ENCODE results near the gene FIBCD1. TPM values are rescaled to one million over a fixed set of nuclear protein-coding genes. Genes with fewer than 3 reads are reported as not detected.

Gene FIBCD1
- total and polyA plus RNA-seq, 2 experiments from 2014 or later: 4.4 to 5.6 TPM

DNA sequence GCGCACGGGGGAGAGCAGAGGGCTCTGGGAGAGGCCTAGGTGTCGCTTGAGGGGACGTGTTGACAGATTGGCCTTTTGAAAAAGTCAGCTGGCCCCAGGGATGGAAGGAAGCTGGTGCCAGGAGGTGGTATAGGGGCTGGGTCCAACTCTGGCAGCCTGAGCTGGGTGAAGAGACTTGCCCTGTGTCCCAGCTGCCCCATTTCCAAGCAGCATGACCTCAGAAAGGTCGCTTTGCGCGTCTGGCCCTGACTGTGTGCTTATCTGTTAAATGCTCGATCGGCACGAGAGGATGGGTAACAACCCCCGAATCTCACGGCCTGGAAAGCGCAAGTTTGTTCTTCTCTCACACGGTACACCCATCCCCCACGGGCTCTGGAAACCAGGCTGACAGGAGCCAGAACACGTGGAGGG is 38.8 kb upstream of the FIBCD1 start:
- TF ChIP-seq NANOG (IDR thresholded peaks at IDR 0.05; ENCODE audit: borderline replicate concordance) (no peak), EZH2phosphoT487 (IDR thresholded peaks at IDR 0.05; ENCODE audit: unreplicated experiment) (no peak), STAT1 (IDR thresholded peaks at IDR 0.05; ENCODE audit: unreplicated experiment) (no peak), POLR2AphosphoS5 (IDR thresholded peaks at IDR 0.05; ENCODE audit: low read depth) (no peak)
- no peaks in the 10 kb centered on the region for H3K9me2 ChIP-seq (ENCODE audit: insufficient read depth)
- H3K36me3 ChIP-seq (ENCODE audit: insufficient read depth): no peaks in the 10 kb centered on the region
- DNase-seq (ENCODE audit: low spot score): no peak
- no peak overlapping the region for H3K4me3 ChIP-seq
- peaks cover 9% of the 10 kb centered on the region; the same call in 2 of the 3 replicates for H3K4me1 Mint-ChIP-seq
- no peaks in the 10 kb centered on the region for H3K79me2 ChIP-seq (replicated peaks; ENCODE audit: insufficient read depth)
- no peaks in the 10 kb centered on the region for H3K27me3 ChIP-seq (ENCODE audit: insufficient read depth)
- H3K4me2 ChIP-seq: no peak overlapping the region
- H3K27ac Mint-ChIP-seq: no peak overlapping the region
- no peak overlapping the region for H3K4me3 Mint-ChIP-seq
- H3K36me3 Mint-ChIP-seq (ENCODE audit: low read depth): no peaks in the 10 kb centered on the region
- no peak overlapping the region for H3K27ac ChIP-seq (ENCODE audit: low read depth)
- no peaks in the 10 kb centered on the region for H3F3A ChIP-seq (replicated peaks; ENCODE audit: low read depth)
- no peaks in the 10 kb centered on the region for H3K4me1 ChIP-seq (ENCODE audit: insufficient read depth)
- no peak overlapping the region; the same call in 1 of the 2 replicates for H2AFZ ChIP-seq
- no peak for ATAC-seq
- no peaks in the 10 kb centered on the region for H3K9me3 Mint-ChIP-seq
- no peaks in the 10 kb centered on the region for H4K20me1 ChIP-seq (replicated peaks; ENCODE audit: insufficient read depth)
- H3K27me3 Mint-ChIP-seq (ENCODE audit: insufficient read depth, low read depth, poor library complexity): peaks cover 4% of the 10 kb centered on the region

DNA sequence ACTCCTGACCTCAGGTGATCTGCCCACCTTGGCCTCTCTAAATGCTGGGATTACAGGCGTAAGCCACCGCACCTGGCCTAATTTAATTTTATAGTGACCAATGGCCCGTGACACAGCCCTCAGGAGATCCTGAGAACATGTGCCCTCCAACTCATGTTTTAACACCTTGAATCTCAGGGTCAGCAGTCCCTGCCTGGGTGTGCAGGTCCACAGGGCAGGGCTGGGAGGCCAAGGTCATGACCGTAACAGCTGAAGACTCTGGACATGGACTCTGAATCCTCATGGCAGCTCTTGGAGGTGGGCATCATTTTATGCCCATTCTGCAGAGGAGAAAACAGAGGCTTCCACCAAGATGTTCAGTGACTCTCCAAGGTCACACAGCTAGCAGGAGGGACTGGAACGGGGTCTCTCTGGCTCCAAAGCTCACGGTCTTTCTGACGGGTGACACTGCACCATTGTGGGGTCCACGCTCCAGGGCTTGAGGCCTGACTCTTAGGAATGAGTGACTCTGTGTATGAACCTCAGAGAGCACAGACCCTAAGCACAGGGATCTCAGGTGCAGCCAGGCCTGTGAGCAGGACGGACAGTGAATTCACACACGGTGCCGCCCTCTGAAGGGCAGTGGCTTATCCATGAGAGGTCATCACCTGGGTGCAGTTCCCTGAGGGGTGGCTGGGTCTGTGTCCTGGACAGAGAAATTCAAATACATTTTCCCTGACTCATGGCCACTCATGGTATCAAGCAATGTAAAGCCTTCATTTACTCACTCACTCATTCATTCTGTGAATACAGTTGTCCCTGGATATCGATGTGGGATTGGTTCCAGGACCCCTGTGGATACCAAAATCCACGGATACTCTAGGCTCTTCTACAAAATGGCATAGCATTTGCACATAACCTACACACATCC is 37.1 kb upstream of the FIBCD1 start:
- no peak for DNase-seq (ENCODE audit: low spot score)

DNA sequence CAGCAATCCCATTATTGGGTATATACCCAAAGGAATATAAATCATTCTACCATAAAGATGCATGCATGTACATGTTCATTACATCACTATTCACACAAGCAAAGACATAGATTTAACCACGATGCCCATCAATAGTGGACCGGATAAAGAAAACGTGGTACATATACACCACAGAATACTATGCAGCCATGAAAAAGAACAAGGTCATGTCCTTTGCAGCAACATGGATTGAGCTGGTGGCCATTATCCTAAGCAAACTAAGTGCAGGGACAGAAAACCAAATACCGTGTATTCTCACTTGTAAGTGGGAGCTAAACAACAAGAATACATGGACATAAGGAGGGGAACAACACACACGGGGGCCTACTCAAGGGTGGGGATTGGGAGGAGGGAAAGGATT is 36.1 kb upstream of the FIBCD1 start:
- ATAC-seq: no peak

More for the DNA sequence above, 37.1 kb upstream of the FIBCD1 start:
- Mint-ChIP-seq H3K27ac (no peak overlapping the region), H3K36me3 (ENCODE audit: low read depth) (no peaks in the 10 kb centered on the region; the same call in 2 of the 3 replicates), H3K27me3 (ENCODE audit: insufficient read depth, low read depth, poor library complexity) (peaks cover 7% of the 10 kb centered on the region), H3K9me3 (no peaks in the 10 kb centered on the region), H3K4me3 (no peak overlapping the region), H3K4me1 (peaks cover 14% of the 10 kb centered on the region; the same call in 2 of the 3 replicates)
- Histone ChIP-seq H3K27me3 (ENCODE audit: insufficient read depth) (no peaks in the 10 kb centered on the region), H4K20me1 (replicated peaks; ENCODE audit: insufficient read depth) (no peaks in the 10 kb centered on the region), H3K36me3 (ENCODE audit: insufficient read depth) (no peaks in the 10 kb centered on the region), H3K27ac (ENCODE audit: low read depth) (no peak overlapping the region), H3K4me2 (no peak overlapping the region), H3F3A (replicated peaks; ENCODE audit: low read depth) (no peaks in the 10 kb centered on the region), H3K9me2 (ENCODE audit: insufficient read depth) (no peaks in the 10 kb centered on the region), H2AFZ (no peak overlapping the region), H3K79me2 (replicated peaks; ENCODE audit: insufficient read depth) (no peaks in the 10 kb centered on the region), H3K4me1 (ENCODE audit: insufficient read depth) (no peaks in the 10 kb centered on the region), H3K4me3 (no peak overlapping the region)
- TF ChIP-seq NANOG (IDR thresholded peaks at IDR 0.05; ENCODE audit: borderline replicate concordance): no peak
- no peak for ATAC-seq

More for the DNA sequence above, 36.1 kb upstream of the FIBCD1 start:
- H3K4me1 ChIP-seq (ENCODE audit: insufficient read depth): no peaks in the 10 kb centered on the region
- H3F3A ChIP-seq (replicated peaks; ENCODE audit: low read depth): no peaks in the 10 kb centered on the region
- peaks cover 6% of the 10 kb centered on the region for H3K27me3 Mint-ChIP-seq (ENCODE audit: insufficient read depth, low read depth, poor library complexity)
- no peak overlapping the region for H3K4me3 ChIP-seq
- H4K20me1 ChIP-seq (replicated peaks; ENCODE audit: insufficient read depth): no peaks in the 10 kb centered on the region
- H3K4me2 ChIP-seq: no peak overlapping the region
- H3K27ac Mint-ChIP-seq: no peak overlapping the region
- no peaks in the 10 kb centered on the region for H3K36me3 ChIP-seq (ENCODE audit: insufficient read depth)
- H3K9me2 ChIP-seq (ENCODE audit: insufficient read depth): no peaks in the 10 kb centered on the region
- H3K27ac ChIP-seq (ENCODE audit: low read depth): no peak overlapping the region
- TF ChIP-seq, protein P1, sequence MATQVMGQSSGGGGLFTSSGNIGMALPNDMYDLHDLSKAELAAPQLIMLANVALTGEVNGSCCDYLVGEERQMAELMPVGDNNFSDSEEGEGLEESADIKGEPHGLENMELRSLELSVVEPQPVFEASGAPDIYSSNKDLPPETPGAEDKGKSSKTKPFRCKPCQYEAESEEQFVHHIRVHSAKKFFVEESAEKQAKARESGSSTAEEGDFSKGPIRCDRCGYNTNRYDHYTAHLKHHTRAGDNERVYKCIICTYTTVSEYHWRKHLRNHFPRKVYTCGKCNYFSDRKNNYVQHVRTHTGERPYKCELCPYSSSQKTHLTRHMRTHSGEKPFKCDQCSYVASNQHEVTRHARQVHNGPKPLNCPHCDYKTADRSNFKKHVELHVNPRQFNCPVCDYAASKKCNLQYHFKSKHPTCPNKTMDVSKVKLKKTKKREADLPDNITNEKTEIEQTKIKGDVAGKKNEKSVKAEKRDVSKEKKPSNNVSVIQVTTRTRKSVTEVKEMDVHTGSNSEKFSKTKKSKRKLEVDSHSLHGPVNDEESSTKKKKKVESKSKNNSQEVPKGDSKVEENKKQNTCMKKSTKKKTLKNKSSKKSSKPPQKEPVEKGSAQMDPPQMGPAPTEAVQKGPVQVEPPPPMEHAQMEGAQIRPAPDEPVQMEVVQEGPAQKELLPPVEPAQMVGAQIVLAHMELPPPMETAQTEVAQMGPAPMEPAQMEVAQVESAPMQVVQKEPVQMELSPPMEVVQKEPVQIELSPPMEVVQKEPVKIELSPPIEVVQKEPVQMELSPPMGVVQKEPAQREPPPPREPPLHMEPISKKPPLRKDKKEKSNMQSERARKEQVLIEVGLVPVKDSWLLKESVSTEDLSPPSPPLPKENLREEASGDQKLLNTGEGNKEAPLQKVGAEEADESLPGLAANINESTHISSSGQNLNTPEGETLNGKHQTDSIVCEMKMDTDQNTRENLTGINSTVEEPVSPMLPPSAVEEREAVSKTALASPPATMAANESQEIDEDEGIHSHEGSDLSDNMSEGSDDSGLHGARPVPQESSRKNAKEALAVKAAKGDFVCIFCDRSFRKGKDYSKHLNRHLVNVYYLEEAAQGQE (IDR thresholded peaks at IDR 0.05; ENCODE audit: unreplicated experiment): no peak
- TF ChIP-seq JUNB (IDR thresholded peaks at IDR 0.05; ENCODE audit: unreplicated experiment) (no peak), CREB1 (CRISPR knock-in tag; IDR thresholded peaks at IDR 0.05; ENCODE audit: low read depth) (no peak), NANOG (IDR thresholded peaks at IDR 0.05; ENCODE audit: borderline replicate concordance) (no peak), EZH2 (IDR thresholded peaks at IDR 0.05; ENCODE audit: low read depth, unreplicated experiment) (no peak), EZH2phosphoT487 (IDR thresholded peaks at IDR 0.05; ENCODE audit: unreplicated experiment) (no peak), STAT1 (IDR thresholded peaks at IDR 0.05; ENCODE audit: unreplicated experiment) (no peak), ZNF114 (CRISPR knock-in tag; IDR thresholded peaks at IDR 0.05) (no peak)
- TF ChIP-seq, protein P2, sequence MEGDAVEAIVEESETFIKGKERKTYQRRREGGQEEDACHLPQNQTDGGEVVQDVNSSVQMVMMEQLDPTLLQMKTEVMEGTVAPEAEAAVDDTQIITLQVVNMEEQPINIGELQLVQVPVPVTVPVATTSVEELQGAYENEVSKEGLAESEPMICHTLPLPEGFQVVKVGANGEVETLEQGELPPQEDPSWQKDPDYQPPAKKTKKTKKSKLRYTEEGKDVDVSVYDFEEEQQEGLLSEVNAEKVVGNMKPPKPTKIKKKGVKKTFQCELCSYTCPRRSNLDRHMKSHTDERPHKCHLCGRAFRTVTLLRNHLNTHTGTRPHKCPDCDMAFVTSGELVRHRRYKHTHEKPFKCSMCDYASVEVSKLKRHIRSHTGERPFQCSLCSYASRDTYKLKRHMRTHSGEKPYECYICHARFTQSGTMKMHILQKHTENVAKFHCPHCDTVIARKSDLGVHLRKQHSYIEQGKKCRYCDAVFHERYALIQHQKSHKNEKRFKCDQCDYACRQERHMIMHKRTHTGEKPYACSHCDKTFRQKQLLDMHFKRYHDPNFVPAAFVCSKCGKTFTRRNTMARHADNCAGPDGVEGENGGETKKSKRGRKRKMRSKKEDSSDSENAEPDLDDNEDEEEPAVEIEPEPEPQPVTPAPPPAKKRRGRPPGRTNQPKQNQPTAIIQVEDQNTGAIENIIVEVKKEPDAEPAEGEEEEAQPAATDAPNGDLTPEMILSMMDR (conservative IDR thresholded peaks at IDR 0.05; ENCODE audit: low read depth in 2 of 2): no peak
- TF ChIP-seq, protein P3, sequence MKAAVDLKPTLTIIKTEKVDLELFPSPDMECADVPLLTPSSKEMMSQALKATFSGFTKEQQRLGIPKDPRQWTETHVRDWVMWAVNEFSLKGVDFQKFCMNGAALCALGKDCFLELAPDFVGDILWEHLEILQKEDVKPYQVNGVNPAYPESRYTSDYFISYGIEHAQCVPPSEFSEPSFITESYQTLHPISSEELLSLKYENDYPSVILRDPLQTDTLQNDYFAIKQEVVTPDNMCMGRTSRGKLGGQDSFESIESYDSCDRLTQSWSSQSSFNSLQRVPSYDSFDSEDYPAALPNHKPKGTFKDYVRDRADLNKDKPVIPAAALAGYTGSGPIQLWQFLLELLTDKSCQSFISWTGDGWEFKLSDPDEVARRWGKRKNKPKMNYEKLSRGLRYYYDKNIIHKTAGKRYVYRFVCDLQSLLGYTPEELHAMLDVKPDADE (IDR thresholded peaks at IDR 0.05): no peak
- no peak overlapping the region for H3K4me3 Mint-ChIP-seq
- H3K9me3 Mint-ChIP-seq: no peaks in the 10 kb centered on the region
- H3K27me3 ChIP-seq (ENCODE audit: insufficient read depth): no peaks in the 10 kb centered on the region
- H3K4me1 Mint-ChIP-seq: peaks cover 9% of the 10 kb centered on the region; the same call in 2 of the 3 replicates
- H3K36me3 Mint-ChIP-seq (ENCODE audit: low read depth): no peaks in the 10 kb centered on the region; the same call in 2 of the 3 replicates
- H3K79me2 ChIP-seq (replicated peaks; ENCODE audit: insufficient read depth): no peaks in the 10 kb centered on the region
- DNase-seq (ENCODE audit: low spot score): no peak
- no peak overlapping the region for H2AFZ ChIP-seq

All from GM23338 (cell line).